GM19395 (cell line): ENCODE measurements around the gene WDR47.
A peak's percentile ranks its signal among the peaks of the same experiment; 100 is the strongest.

Source experiments
- ATAC-seq: cut with Tn5 transposase; IDR thresholded peaks from one replicate; pipeline ENCODE4 v1.9.1; 2021; ENCODE audit warnings: mild to moderate bottlenecking, moderate library complexity; ENCODE audit not compliant: unreplicated experiment

Gene WDR47

DNA sequence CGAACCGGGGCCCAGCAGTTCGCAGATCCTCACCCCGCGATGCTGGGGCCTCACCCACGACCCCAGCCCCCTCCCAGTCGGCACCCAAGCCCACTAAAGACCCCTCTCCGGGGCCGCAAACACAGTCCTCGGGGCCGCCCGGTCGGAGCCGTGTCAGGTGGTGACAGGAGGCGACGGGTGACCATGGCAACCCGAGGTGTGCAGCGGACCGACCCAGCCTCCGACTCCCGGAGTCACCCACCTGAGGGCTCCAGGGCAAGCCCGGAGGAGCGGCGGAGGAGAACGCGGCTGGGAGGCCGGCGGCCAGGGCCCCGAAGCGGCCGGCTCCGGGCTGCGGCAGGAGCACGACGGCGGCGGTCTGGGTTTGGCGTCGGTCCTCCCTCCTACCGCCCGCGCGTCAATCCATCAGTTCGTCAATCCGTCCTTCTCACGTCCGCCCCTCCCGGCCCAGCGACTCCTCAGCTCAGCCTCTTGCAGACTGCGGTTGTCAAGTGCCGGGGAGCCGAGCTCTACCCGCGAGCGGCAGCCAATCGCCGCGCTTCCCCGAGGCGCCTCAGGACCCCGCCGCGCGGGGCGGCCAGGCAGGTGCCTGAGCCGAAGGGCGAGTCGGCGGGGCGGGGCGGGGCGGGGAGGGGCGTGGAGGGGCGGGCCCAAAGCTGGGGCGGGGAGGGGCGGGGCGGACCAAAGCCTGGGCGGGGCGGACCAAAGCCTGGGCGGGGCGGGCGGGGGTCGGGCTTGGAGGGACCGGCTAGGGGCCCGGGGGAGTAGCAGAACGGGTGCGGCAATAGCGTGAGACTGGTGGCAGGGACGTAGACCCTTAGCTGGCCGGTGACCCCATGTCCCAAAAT is at the start of gene WDR47:
Gene WDR47, minus strand, starts transcription at position 482 of the 848 bp plus-strand sequence. CDS start 18,590 bp downstream, outside the sequence.
- peak; percentile 92 for ATAC-seq

DNA sequence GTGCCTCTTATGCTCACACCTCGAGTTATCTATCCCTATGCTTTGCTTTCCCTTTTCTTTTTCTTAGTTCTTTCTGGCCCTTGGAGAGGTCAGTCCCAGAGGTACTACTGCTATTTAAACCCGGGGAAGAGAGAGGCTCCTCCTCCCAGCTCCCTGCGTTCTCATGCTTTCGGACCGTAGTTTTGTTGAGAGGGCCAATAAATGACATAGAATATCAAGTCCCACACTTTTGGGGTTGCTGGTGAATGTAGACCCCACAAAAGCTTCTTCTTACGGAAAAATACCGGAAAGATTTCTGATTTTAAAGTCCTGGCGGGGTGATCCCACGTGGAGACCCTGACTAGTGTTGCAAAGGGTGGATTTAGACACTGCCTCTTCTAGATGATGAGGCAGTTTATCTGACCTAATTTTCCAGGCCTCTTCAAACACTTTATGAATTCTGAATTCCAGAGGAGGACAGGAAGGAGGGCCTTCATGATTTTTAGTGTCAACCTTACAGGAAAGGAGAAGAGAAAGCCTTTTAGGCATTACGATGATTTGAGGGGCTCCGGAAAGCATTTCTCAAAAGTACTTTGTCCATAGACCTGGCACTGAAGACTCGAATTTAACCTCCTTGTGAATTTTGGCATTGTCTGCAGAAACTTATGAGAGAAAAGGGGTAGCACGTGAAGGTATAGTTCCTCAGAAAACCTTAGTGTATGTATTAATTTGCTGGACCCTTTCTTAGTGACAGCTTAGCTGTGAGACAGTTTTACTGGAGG is 49.4 kb upstream of the WDR47 start:
- ATAC-seq, result peak; percentile 56

DNA sequence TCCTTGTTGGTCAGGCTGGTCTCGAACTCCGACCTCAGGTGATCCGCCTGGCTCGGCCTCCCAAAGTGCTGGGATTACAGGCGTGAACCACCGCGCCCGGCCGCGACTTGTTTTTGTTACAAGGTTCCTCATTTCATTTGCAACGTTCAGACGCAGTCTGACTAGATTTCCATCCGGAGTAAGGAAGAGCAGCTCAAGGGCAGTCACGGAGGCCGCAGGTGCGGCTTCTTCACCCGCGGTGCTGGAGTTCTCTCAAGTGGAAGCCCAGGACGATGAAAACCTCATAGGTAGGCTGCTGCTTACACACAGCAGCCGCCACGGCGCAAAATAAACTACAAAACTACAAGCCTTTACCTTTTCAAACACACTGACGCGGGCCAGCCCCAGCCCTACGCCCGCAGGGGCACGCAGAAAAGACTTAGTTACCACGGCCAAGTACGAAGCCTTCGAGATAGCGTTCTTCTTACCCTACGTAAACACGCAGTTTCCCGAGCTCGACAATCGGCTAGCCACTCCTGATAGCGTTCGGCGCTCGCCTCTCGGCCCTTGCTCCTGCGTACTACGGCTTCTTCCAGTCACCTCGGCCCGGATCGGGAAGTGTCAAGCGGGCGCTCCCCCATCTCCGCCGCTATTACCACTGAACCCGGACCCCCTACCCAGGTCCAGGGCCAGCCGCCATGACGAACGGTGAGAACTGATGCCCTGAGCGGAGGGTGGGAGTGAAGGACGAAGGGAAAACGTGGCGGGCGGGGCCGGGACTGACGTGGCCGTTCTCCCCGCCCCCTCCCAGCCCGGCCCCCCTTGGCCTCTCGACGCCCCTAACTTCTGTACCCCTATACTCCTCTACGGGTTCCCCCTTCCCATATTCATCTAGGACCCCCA is 48.5 kb upstream of the WDR47 start, which contains the start of gene TMEM167B:
Gene TMEM167B, plus strand, starts transcription at position 569 of the 882 bp plus-strand sequence. Its CDS starts 109 bp downstream, at position 678.
- peak; percentile 89 for ATAC-seq

GRCh38 chr1:109089242-109090015 is 47.5 kb upstream of the WDR47 start:
- ATAC-seq, result no peak

GRCh38 chr1:109084563-109085517 is 42.9 kb upstream of the WDR47 start:
- no peak for ATAC-seq

- ATAC-seq, result no peak
These were observed 42.0 kb upstream of the WDR47 start for GRCh38 chr1:109083923-109084322.

DNA sequence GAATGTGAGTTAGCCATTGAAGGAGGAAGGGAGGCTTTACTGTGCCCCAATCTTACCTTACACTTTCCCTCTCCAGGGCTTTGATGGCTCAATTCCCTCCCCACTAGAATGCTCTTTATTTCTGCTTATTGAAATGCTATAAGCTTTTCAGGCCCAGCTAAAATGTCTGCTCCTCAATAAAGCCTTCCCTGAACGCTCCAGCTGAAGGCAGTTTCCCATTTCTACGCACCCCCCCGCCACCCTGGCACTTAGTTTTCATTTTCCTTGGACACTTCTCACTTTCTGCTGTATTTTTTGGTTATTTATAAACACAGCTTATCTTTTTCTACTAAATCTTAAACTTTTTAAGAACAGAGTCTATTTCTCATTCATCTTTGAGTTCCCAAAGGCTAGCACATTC is 41.6 kb upstream of the WDR47 start:
- no peak for ATAC-seq

DNA sequence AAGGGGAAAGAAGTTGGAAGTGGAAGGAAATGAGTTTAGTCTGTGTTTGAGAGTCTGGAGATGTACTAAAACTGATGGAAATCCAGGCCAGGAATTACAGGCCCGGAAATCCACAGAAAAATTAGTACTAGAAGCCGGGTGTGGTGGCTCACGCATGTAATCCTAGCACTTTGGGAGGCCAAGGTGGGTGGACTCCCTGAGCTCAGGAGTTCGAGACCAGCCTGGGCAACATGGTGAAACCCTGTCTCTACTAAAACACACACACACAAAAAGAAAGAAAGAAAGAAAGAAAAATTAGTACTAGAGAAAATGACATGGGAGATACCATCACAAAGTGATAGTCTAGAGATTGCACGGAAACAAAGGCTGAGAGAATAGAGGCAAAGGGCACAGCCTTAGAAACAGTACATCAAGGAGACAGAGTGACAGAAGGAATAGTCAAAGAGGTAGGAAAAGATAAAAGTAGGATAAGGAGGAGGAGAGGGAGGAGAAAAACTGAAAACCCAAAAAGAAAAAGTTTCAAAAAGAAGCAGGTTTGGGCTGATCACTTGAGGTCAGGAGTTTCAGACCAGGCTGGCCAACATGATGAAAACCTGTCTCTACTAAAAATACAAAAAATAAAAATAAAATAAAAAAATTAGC is 38.7 kb upstream of the WDR47 start:
- ATAC-seq, result no peak

- no peak for ATAC-seq
These were observed 37.3 kb upstream of the WDR47 start for GRCh38 chr1:109079240-109079622.

GRCh38 chr1:109078317-109078716 is 36.4 kb upstream of the WDR47 start:
- no peak for ATAC-seq

DNA sequence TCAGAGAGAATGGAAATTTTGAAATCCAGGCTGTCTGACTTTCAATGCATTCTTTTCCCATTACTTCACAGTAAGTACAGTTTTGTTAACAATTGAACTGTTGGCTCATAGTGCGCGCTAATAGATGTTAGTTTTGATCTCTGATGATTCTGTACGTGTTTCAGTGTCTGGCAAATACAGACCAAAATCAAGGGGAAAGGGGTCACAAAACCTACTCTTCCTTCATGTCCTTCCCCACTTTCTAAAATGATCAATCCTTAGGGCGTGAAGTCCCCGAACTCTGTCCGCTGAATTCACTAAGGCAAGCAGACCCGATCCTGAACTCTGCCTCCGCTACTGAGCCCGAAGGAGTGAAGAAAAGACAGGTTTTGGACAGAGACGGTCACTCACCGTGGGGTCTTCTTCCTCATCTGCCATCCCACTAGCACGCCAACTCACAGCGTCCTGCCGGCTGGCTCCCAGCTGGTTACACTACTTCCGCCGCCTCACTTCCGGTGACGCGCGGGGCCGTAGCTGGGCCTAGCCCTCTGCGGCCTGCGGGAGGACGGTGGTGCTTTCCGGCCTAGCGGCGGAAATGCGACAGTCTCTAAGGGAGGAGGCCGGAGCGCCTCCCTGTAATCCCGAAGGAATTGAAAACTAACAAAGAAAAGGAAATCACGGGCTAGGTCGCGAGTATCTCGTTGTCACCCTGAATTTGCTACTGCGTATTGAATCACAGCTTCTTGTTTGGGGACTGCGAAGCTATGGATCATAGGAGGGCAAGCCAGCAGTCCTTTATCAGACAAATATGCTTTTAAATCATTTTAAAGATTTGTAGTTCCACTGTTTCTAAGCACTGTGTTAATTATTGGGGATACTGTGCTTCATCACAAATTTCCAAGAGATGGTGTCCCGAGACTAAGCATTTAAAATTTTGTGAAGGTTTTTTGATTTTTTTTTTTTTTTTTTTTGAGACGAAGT is 33.9 kb upstream of the WDR47 start, which contains the start of gene TAF13:
Gene TAF13, minus strand, starts transcription at position 473 of the 960 bp plus-strand sequence. Its CDS starts 56 bp downstream, at position 417.
- ATAC-seq, result peak; percentile 99

- no peak for ATAC-seq
These were observed 27.4 kb upstream of the WDR47 start for GRCh38 chr1:109069294-109069693.

GRCh38 chr1:109067883-109068282 is 26.0 kb upstream of the WDR47 start:
- ATAC-seq, result no peak

- no peak for ATAC-seq
These were observed 23.2 kb upstream of the WDR47 start for GRCh38 chr1:109065137-109065536.

- ATAC-seq, result no peak
These were observed 19.3 kb upstream of the WDR47 start for GRCh38 chr1:109061183-109061582.

GRCh38 chr1:109060707-109061106 is 18.8 kb upstream of the WDR47 start:
- no peak for ATAC-seq

- no peak for ATAC-seq
These were observed 17.1 kb upstream of the WDR47 start for GRCh38 chr1:109059026-109059425.
